HepG2 (cell line): ENCODE results near the gene CYBC1. TPM values are rescaled to one million over a fixed set of nuclear protein-coding genes. Genes with fewer than 3 reads are reported as not detected.
A peak's percentile ranks its signal among the peaks of the same experiment; 100 is the strongest.

Experiments
- ELF1 ChIP-seq: sonication (generic); formaldehyde crosslinking; IDR thresholded peaks from 2 replicates; pipeline ENCODE4 v1.4.0; 2020; ENCODE audit warnings: missing genetic modification reagents
- IKZF1 ChIP-seq: fragments of 450-650 bp; IDR thresholded peaks from 2 replicates; pipeline ENCODE4 v1.7.1; 2016
- ISX ChIP-seq: sonication (generic); formaldehyde crosslinking; conservative IDR thresholded peaks from 2 replicates; pipeline ENCODE4 v1.5.0; 2020; ENCODE audit warnings: missing genetic modification reagents
- NFKBIZ ChIP-seq: IDR thresholded peaks from 2 replicates; pipeline ENCODE4 v1.6.1; 2018; ENCODE audit warnings: missing genetic modification reagents, missing compliant biosample characterization
- RAD51 ChIP-seq: fragments of 450-650 bp; IDR thresholded peaks from 2 replicates; pipeline ENCODE4 v1.6.1; 2016; ENCODE audit warnings: borderline replicate concordance
- REPIN1 ChIP-seq: sonication (generic); formaldehyde crosslinking; IDR thresholded peaks from 2 replicates; pipeline ENCODE4 v1.8.0; 2022; ENCODE audit warnings: missing genetic modification reagents, low read depth, mild to moderate bottlenecking, borderline replicate concordance
- SMAD3 ChIP-seq: sonication (generic); formaldehyde crosslinking; IDR thresholded peaks from 2 replicates; pipeline ENCODE4 v1.4.0; 2020; ENCODE audit warnings: missing genetic modification reagents
- TCF12 ChIP-seq, 2 experiments: fragments of 450-650 bp in 1 of 2; sonication (generic) in 1 of 2; formaldehyde crosslinking in 1 of 2; IDR thresholded peaks; 2 replicates each; pipeline versions ENCODE4 v1.6.1 to v1.8.0; 2017 to 2022; ENCODE audit warnings: antibody characterized with exemption in 1 of 2, mild to moderate bottlenecking in 1 of 2, missing genetic modification reagents in 1 of 2, moderate library complexity in 1 of 2
- TCF7 ChIP-seq: sonication (generic); IDR thresholded peaks from 2 replicates; pipeline ENCODE4 v1.6.1; 2016; ENCODE audit warnings: antibody characterized with exemption, low read depth
- ZNF709 ChIP-seq: sonication (generic); formaldehyde crosslinking; IDR thresholded peaks from 2 replicates; pipeline ENCODE4 v1.5.0; 2020; ENCODE audit warnings: mild to moderate bottlenecking, missing genetic modification reagents
- ZSCAN29 ChIP-seq: sonication (generic); formaldehyde crosslinking; conservative IDR thresholded peaks from 2 replicates; pipeline ENCODE4 v1.4.0; 2020; ENCODE audit warnings: mild to moderate bottlenecking, missing genetic modification reagents
- polyA plus RNA-seq, 8 experiments: library from polyadenylated mRNA; depleted of rRNA in 3 of 8; stranded (reverse) in 7 of 8; unstranded in 1 of 8; fragments of >200 nt; fragmentation: Illumina TruSeq in 4 of 8; extraction: Trizol in 4 of 8; gene quantifications; 2 replicates each; pipeline versions ENCODE4 v1.2.1 to v1.2.3, GENCODE V29; 2011 to 2016; ENCODE audit warnings: low read depth in 4 of 8, missing spikeins in 1 of 8, mixed read lengths in 1 of 8; ENCODE audit not compliant: insufficient read depth in 1 of 8
- total RNA-seq, 5 experiments: library from RNA; depleted of rRNA; stranded (reverse); fragments of >200 nt; fragmentation: Illumina TruSeq; extraction: Trizol; gene quantifications; 2 replicates each; pipeline ENCODE4 v1.2.3, GENCODE V29; 2016; ENCODE audit warnings: low read depth in 1 of 5
- TF ChIP-seq, protein P1 (sequence below): sonication (generic); formaldehyde crosslinking; IDR thresholded peaks from 2 replicates; pipeline ENCODE4 v1.4.0; 2020; ENCODE audit warnings: missing genetic modification reagents
- TF ChIP-seq, protein P2 (sequence below): IDR thresholded peaks from 2 replicates; pipeline ENCODE4 v1.6.1; 2018; ENCODE audit warnings: missing genetic modification reagents
- TF ChIP-seq, protein P3 (sequence below): sonication (generic); formaldehyde crosslinking; conservative IDR thresholded peaks from 2 replicates; pipeline ENCODE4 v1.4.0; 2020; ENCODE audit warnings: mild to moderate bottlenecking, missing genetic modification reagents, moderate library complexity
- TF ChIP-seq, protein P4 (sequence below): sonication (generic); formaldehyde crosslinking; IDR thresholded peaks from 2 replicates; pipeline ENCODE4 v1.8.0; 2022; ENCODE audit warnings: mild to moderate bottlenecking, missing genetic modification reagents; ENCODE audit not compliant: insufficient replicate concordance
- TF ChIP-seq, protein P5 (sequence below): sonication (generic); formaldehyde crosslinking; IDR thresholded peaks from 2 replicates; pipeline ENCODE4 v1.5.0; 2020; ENCODE audit warnings: missing genetic modification reagents

The CYBC1 gene
- total and polyA plus RNA-seq, 2 of the 13 experiments (the other 11 are each of a cell fraction or from before 2014, with no cell fraction given) = 43.4 to 44.1 TPM

DNA sequence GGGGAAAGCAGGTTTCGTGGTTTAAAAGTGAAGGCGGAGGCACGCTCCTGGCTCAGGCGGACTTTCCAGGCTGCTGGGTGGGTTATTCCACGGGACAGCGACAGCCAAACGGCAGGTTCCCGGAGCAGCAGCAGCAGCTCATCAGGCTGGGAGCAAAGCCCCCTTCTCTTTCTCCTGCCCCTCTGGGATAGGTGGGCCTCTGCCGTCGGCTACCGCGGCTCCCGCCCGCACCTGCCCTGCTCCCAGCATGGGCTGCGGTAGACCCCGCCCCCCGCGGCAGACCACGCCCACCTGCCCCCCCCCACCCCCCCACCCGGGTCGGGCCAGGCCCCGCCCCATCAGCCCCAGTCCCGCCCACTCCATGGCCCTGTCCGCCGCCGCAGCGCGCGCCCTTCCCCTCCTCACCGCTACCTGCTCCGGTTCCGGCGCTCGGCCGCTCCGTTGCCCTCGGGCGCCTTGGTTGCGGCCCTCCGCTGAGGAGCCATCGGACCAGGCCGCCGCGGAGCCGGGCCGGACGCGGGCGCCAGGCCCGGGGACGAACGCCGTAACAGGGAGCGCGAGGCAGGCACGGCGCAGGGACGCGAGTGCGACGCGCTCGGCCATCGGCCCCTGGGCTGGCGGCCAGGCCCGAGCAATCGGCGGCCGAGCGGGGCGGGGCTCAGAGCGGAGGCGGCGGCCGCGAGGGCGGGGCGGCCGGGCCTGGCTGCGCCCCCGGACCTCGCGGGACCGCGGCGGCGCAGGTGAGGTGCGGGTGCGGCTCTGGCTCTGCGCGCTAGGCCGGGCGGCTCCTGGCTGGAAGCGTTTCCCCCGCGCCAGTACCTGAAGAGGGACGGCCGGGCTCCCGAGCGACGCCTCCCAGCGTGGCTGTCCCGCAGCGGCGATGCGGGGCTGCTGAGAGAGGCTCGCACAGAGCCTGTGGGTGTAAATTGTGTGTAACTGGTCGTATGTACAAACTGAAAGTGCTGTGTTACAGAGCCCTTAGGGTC is 32.3 kb downstream of the CYBC1 start, which contains the start of the genes HEXD and OGFOD3 (continued):
- TF ChIP-seq RAD51 = no peak
- no peak for TF ChIP-seq ZSCAN29 (CRISPR knock-in tag)
- TF ChIP-seq TCF12 (IDR thresholded peaks at IDR 0.05) = no peak
- peak; percentile 89 for TF ChIP-seq TCF12 (CRISPR knock-in tag; IDR thresholded peaks at IDR 0.05)
- TF ChIP-seq, protein P1, sequence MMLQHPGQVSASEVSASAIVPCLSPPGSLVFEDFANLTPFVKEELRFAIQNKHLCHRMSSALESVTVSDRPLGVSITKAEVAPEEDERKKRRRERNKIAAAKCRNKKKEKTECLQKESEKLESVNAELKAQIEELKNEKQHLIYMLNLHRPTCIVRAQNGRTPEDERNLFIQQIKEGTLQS = peak; percentile 47; the same call in 1 of the 2 replicates
- TF ChIP-seq ISX = no peak
- TF ChIP-seq ELF1 (CRISPR knock-in tag) = no peak
- no peak for TF ChIP-seq IKZF1
- peak; percentile 83; the same call in 1 of the 2 replicates for TF ChIP-seq ZNF709
- 0 out of 2 replicates have a peak, but pooled peaks have one; percentile 17 for TF ChIP-seq SMAD3 (CRISPR knock-in tag)
- no peak for TF ChIP-seq TCF7
- TF ChIP-seq REPIN1 = peak; percentile 91
- TF ChIP-seq NFKBIZ = no peak
- TF ChIP-seq, protein P2, sequence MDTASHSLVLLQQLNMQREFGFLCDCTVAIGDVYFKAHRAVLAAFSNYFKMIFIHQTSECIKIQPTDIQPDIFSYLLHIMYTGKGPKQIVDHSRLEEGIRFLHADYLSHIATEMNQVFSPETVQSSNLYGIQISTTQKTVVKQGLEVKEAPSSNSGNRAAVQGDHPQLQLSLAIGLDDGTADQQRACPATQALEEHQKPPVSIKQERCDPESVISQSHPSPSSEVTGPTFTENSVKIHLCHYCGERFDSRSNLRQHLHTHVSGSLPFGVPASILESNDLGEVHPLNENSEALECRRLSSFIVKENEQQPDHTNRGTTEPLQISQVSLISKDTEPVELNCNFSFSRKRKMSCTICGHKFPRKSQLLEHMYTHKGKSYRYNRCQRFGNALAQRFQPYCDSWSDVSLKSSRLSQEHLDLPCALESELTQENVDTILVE (CRISPR knock-in tag) = peak; percentile 89
- TF ChIP-seq, protein P3, sequence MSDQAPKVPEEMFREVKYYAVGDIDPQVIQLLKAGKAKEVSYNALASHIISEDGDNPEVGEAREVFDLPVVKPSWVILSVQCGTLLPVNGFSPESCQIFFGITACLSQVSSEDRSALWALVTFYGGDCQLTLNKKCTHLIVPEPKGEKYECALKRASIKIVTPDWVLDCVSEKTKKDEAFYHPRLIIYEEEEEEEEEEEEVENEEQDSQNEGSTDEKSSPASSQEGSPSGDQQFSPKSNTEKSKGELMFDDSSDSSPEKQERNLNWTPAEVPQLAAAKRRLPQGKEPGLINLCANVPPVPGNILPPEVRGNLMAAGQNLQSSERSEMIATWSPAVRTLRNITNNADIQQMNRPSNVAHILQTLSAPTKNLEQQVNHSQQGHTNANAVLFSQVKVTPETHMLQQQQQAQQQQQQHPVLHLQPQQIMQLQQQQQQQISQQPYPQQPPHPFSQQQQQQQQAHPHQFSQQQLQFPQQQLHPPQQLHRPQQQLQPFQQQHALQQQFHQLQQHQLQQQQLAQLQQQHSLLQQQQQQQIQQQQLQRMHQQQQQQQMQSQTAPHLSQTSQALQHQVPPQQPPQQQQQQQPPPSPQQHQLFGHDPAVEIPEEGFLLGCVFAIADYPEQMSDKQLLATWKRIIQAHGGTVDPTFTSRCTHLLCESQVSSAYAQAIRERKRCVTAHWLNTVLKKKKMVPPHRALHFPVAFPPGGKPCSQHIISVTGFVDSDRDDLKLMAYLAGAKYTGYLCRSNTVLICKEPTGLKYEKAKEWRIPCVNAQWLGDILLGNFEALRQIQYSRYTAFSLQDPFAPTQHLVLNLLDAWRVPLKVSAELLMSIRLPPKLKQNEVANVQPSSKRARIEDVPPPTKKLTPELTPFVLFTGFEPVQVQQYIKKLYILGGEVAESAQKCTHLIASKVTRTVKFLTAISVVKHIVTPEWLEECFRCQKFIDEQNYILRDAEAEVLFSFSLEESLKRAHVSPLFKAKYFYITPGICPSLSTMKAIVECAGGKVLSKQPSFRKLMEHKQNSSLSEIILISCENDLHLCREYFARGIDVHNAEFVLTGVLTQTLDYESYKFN (CRISPR knock-in tag) = 0 out of 2 replicates have a peak, but pooled peaks have one; percentile 29
- TF ChIP-seq, protein P4, sequence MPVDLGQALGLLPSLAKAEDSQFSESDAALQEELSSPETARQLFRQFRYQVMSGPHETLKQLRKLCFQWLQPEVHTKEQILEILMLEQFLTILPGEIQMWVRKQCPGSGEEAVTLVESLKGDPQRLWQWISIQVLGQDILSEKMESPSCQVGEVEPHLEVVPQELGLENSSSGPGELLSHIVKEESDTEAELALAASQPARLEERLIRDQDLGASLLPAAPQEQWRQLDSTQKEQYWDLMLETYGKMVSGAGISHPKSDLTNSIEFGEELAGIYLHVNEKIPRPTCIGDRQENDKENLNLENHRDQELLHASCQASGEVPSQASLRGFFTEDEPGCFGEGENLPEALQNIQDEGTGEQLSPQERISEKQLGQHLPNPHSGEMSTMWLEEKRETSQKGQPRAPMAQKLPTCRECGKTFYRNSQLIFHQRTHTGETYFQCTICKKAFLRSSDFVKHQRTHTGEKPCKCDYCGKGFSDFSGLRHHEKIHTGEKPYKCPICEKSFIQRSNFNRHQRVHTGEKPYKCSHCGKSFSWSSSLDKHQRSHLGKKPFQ = no peak
- TF ChIP-seq, protein P5, sequence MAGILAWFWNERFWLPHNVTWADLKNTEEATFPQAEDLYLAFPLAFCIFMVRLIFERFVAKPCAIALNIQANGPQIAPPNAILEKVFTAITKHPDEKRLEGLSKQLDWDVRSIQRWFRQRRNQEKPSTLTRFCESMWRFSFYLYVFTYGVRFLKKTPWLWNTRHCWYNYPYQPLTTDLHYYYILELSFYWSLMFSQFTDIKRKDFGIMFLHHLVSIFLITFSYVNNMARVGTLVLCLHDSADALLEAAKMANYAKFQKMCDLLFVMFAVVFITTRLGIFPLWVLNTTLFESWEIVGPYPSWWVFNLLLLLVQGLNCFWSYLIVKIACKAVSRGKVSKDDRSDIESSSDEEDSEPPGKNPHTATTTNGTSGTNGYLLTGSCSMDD (CRISPR knock-in tag) = 0 out of 2 replicates have a peak, but pooled peaks have one; percentile 43
